Stimulated activated CD4-positive, alpha-beta T cell treated with anti-CD3 and anti-CD28 coated beads, Interleukin-15, amount 100 ng/mL, for 48 hours (primary cell): ENCODE data around the gene ARMH3.

Source experiments
- DNase-seq, 2 donors: peaks; one replicate each; pipeline ENCODE4 v3.0.0-alpha.2; 2020; ENCODE audit warnings: low read depth in 2 of 2

Gene ARMH3

DNA sequence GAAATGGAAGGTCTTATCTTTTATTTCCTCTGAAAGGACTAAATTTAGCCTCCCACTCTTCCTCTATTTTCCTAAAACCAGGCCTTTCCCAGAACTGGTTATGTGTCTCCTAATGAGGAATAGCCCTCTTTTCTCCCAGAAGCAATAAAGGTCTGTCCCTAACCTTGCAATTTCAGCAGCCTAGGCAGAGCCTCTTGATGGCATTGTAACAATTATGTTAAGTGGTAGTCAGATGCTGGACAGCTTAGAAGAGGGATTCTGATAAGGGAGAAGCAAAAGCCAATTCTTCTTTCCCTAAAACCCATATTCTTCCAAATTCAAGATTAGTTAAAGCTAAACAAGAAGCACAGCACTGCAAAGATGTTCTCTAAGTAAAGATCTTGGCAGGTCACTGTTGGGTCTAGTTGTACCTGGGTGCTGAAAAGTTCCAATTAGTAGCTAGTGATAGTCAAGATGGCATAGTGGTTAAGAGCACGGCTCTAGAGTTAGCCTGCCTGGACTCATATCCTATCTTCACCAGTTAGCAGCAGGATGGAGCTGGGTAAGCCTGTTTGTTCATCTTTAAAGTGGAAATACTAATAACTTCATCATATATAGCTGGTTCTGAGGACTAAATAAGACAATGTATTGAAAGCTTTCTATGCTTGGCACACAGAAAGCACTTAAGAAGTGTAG lies 198.0 kb downstream of the ARMH3 start:
- DNase-seq = no peak

DNA sequence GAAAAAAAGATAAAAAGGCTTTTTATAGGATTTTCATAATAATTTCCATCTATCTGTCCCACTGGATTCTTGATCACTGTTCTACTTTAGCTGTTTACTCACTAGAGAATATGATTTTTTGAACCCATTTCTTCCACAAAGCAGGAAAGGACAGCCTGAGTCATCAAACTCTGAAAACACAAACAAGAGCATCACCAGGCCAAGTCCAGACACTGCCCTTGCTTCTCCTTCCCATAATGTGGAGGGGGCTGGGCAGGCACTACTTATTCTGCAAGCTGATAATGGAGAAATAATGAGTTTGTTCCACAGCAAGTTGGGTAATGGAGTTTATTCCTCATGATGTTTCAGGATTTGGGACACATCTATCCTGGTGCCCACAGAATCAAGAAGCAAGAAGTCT lies 199.3 kb downstream of the ARMH3 start:
- DNase-seq = no peak

DNA sequence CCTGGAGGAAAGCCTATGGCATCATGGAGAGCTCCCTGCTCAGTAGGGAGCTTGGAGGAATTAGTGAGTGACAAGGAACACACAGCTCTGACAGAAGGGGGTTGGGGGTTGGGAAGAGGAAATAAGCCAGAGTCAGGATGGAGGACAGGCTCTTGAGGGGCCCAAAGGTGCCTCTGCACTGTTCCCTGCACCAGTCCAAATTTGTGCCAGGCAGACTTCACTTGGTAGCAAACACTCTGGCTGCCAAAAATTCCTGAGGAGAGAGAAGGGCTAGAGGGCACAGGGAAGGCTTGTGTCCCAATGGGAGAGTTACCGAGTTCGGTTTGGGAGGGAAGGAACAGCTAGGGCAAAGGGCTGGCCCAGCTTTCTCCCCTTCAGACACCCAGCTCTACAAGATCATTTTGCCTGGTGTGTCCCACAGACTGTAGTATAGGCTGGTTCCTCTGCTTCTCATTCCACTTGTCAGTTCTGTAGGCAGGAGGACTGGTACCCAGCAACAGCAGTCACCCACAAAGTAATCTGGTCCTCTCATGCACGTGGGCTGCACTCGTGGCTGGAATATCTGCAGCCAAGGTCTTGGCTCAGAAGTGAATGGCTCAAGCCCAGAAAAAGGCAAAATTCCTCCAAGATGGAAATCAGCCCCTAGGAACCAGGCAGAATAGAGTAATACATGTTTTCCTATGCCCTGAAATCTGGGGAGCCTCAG lies 204.4 kb downstream of the ARMH3 start:
- no peak for DNase-seq

DNA sequence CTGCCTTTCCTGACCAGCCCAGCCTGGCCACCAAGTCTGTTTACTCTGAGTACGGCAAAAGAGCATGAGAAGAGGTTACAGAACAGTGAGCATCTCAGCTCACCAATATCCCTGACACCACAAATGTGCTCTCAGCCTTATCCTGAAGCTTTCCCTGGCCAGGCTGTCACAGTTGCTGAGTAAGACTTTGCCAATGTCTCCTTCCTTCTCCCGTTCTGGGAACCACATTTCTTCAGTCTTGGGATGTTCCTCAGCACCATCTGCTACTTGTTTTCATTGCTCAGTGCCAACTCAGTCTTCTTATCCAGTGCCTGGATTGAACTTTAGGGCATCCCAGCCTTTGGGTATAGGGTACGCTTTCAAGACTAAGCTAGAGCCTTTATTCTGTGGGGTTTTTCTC lies 205.2 kb downstream of the ARMH3 start:
- no peak for DNase-seq

DNA sequence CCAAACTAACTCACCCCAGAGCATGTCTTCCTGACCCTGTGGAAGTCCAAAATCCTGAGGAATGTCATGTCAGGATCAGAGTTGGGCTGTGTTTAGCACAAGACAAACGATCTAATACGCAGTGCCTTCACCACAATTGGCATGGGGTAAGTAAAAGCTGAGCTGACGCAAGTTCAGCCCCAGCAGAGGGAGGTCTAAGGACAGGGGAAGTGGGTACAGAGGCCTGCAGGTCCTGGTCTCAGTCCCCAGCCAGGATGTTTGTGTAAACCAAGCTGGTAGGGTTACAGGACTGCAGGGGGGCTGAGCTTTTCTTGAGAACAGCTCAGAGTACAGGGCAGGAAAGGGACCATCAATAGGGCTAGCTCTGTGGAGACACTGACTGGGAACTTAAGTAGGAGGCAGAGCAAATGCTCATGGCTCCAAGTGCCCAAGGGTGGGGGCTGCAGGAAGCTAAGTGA lies 207.1 kb downstream of the ARMH3 start:
- DNase-seq = no peak

DNA sequence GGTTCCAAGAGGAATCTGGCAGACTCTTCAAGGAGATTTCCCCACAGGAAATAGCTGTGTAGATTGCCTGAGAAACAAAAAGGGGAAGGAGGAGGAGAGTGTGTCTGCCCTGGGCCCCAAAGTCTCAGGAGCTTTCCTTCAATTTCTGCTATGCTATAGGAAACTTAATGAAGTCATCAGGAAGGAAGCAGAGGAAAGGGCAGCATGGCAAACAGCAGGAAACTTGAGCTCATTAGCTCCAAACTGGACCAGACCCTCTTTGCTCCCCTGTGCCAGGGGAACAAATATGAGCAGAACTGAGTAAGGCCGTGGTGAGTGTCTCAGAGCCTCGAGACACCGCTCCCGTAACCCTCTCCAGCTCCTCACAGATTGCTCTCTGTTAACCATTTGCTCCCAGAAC lies 207.6 kb downstream of the ARMH3 start:
- no peak for DNase-seq

DNA sequence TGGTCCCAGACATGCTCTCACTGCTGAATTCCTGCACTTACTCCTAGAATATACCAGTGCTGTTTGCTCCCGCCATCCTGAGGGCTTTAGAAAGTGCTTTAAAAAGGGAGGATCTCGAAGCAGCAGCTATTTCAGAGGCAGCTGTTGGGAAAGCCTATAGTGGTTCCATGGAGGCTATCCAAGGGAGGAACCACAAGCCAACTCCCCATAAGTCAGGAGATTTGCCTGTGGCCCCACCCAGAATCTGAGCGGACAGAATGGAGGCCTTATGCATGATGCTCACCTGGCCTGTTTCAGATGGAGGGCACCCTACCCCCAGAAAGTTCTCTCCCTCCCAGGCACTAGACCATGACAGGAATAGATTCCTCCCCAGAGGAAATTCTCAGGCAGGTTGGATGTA lies 210.1 kb downstream of the ARMH3 start:
- no peak for DNase-seq

DNA sequence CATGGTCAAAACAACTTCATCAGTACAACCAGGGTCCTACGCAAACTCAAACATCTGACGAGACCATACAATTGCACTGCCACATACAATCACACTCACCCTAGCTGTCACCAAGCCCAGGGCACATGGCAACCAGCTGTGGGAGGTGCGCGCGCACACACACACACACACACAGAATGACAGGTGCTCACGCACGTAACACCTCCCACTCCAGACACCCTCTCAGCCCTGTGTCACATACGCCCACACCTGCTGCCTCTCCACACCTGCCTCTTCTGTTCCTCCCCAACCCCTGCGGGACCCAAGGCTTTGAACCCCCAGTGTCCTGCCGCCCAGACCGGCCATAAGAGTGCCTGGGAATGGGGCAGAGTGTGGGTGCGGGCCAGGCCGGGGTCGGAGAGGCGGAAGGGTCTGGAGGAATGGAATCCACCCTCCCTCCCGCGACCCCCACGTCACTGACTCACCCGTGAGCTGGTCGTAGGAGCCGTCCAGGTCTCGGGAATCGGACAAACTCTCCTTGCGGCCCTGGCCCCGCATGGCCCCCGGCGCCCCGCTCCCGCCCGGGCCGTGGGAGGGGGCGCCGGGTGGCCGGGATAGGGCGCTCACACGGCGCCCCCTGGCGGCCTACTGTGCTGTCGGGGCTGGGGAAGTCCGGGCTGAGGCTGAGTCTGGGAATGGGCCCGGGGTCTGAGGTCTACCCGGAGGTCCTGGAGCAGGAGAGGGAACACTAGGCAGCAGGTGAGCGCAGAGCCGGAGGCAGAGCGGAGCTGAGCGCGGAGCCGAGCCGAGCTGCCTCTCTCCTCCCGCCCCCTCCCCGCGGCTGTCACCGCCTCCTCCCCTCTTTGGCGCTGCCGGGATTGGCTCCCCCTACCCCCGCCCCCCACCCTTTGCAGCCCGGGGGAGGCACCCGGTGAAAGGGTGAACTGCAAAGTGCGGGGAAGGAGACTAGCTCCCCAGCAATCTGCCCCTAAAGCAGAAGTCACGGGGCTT lies 212.6 kb downstream of the ARMH3 start, which contains the start of gene KCNIP2:
Gene KCNIP2 (minus strand): TSS at position 769 of the 990 bp plus-strand sequence. CDS start 232 bp downstream, at position 537.
- no peak for DNase-seq

DNA sequence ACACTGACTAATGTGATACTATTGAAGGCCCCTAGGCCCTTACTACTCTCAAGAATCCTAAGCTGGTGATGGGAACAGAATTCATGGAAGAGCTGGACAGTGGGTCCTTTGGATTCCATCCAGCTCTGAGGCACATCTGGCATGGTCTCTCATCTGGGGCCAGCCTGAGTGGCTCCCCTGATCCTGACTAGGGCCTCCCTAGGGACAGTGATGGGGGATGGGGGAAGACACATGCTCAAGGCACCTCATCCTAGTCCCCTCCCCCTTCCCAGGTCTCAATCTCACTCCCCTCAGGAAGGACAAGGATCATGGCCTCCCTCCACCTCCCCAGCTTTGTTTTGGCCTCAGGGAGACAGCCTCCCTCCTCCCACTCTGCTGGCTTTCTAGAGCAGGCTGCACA lies 214.1 kb downstream of the ARMH3 start:
- DNase-seq = no peak

DNA sequence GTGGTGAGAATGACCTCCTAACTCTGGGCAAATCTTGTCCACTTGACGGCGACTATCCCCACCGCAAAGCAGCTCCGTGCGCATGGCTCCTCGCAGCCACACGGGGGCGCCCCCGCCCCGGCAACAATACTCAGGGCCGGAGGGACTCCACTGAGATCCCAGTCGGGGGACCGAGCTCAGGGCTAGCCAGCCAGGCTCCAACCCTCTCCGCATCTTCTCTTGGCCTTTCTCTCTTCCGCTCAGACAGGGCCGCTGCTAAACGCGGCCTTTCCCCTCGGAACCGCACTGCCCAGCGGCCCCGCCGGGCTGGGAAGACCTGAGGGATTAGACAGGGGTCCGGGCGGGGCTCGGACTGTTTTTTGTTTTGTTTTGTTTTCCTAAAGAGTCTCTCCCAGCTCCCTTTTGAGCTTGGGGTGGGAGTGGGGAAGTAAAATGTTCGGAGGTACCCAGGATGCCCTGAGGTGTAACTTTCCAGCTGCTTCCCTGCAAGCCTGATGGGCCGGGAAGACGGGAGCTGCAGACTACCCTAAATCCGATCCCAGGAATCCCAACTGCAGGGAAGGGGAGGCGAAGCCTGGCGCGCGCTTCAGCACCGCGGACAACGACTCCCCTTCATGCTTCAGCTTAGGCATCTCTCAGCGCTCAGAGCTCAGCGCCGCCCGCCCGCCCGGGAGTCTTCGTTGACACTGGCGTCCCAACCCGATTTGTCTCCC lies 215.1 kb downstream of the ARMH3 start:
- peak in 1 of 2 donors; percentile 75 for DNase-seq

DNA sequence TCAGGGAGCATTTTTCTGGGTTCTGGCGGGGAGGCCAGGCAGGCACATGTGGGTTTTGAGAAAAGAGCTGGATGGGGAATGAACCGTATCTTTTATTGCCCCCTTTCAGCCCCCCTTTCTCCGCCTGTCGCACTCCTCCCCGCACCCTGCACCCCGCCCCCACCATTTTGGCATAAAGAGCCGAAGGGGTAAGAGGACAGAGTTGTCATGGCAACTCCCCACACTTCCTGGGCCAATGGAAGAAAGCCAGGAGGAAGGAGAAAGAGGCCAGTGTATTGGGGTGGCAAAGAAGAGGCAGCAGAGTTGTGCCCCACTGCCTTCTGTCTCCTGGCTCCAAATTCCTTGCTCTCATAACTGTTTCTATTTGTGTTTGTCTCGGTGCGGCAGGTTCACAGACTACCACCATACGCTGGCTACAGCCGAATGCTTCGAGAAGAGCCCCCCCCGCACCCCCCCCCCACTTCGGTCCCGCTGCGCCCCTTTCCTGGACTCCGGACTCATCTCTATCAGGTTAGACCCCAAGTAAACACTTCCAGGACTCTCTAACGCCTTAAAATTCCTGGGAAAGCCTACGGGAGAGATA lies 215.8 kb downstream of the ARMH3 start:
- DNase-seq = no peak

DNA sequence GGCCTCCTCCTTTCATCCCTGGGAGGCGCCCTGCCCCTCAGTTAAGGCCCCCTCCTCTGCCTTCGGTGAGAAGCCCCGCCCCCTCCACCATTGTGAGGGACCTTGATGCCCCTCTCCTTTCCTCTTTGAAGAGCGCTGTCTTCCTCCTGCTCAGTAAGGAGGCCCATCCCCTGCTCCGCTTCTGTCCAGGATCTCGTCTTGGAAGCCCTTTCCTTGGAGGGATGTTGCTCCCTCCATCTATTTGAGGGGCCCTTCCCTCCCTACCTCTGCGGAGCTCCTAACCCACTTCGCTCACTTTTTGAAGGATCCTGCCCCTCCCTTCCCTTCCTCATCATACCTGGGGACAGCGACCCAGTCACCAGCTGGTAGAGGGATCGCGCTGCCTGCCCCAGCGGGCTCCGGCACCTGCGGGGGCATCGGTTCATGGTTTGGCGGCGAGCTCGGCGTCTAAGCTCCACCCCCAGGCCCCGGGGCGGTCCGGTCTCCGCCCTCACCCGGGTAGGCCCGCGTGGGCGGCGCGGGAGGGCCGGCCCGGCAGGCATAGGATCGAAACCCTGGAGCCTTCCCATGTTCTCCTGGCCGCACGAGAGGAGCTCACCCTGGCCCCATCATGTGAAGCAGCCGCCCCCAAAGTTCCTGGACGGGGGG lies 216.4 kb downstream of the ARMH3 start:
- no peak for DNase-seq

DNA sequence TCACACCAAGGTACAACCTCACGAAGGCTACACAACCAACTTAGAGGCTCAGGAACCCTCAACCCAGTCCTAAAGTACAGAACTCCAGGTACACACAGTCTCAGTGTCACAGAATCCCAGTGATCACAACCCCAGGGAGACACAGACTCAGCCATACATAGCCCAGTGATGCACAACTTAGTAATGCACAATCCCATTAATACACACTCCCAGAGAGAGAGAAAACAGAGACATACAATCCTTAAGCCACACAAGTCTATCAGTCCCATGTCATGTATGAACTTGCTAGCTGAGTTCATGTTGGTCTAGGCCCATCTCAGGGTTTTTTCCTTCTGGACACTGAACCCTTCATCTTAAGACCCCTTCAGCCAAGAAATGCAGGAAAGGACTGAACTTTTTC lies 217.0 kb downstream of the ARMH3 start:
- DNase-seq = no peak

DNA sequence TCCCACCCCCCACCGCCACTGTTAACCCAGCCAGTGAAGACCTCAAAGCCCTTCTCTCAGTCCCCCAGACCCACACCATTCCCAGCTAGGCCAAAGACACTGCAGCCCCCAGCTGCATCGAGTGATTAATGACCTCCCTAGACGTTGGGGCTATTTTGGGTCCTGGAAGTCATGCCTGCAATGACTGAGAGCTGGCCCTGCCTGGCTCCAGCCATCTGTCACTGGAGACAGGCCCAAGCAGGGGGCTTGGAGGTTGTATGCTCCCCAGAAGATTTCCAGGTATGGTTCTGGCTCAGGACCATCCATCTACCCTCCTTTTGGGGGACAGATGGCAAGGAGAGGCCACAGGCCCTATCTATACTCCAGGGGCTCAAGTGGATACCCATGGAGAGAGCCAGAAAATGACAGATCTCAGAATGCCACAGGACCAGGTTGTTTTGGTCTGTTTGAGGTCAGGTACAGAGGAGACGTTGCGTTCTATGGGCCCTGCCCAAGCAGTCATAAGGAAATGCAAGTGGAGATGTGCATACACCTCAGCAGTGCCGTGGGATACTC lies 217.5 kb downstream of the ARMH3 start:
- DNase-seq = no peak

DNA sequence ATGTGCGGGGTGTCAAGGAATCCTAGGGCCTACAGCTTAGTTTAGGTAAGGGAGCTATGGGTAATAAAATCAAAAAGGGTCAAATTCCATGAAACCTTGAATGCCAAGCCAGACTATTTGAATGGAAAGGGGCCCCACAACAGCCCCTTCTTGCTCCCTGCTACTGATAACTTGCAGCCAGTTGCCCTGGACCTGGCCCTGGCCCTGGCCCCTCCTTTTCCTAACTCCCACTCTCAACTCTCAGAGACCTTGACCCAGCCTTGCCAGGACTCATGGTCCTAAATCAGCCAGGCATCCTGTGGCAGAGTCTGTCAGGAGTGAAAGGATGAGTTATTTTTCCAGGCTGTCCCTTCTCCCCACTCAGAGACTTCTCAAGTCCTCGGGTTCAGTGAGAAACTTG lies 218.2 kb downstream of the ARMH3 start:
- DNase-seq = no peak

DNA sequence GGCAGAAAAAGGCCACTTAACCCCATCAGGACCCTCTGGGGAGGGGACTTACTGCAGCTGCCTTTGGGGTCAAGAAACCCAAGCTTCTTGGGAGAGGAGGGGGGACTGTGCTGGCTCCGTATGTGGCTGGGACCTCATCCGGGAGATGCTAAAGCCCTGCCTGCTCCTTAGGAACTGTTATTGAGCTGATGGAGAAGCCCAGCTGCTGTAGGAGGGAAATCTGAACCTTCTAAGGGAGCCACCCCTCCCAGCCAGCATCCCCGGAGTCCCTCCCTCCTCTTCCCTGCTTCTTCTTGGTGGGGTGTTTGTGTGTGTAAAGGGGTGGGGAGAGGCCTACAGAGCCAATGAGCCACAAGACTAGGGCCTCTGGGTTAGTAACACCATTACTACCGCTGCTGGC lies 220.6 kb downstream of the ARMH3 start:
- DNase-seq = no peak

DNA sequence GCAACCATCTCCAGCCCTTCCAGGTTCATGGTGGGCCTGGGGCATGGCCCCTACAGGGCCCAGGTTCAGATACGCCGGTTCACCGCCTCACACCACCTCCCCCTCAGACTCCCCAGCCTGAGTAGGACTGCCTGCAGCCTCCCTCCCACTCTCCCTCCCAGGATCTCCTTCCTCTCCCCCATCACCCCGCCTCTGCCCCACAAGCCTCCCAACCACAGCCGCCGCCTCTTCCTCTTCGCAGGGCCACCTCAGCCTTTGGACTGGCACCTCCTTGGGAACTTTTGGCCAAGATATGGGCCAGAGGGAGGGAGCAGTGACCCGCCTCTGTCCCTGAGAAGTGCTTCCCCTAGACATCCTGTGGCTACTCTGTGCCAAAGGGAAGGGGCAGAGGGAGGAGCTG lies 221.6 kb downstream of the ARMH3 start:
- DNase-seq = no peak

DNA sequence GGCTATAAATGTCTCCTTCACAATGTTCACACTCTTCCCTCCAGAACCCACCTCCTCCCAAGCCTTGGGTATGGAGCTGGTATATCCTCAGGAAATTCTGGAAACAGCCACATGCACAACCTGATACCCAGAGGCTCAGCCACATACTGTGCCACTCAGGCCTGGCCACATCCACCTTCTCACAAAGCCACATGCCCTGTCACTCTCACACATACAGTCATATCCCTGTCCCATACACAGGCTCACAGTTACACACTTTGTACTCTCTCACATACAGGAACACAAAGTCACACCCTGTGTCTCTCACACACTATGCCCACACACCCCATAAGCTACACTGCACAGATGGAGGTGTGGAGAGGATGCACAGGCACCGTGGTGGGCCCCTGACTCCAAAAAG lies 222.5 kb downstream of the ARMH3 start:
- no peak for DNase-seq

DNA sequence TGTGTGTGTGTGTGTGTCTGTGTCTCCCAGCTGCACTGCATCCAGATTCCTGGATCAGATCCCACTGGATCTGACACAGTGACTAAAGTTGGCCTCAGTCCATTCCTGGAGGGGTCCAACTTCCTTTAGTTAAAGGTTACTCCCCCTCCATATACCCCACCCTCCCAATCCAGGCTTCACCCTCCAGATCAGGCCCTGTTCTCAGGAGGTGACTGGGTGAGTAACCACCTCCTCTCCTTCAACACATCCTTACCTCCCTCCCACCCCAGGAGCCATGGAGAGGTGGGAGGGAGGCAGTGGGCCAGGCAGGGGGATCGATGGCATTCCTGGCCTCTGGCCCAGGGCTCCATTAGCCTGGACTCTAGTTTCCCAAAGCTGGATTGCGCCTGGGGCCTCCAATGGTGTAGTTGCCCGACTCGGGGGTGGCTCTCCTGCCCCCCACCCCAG lies 223.6 kb downstream of the ARMH3 start:
- DNase-seq = no peak

DNA sequence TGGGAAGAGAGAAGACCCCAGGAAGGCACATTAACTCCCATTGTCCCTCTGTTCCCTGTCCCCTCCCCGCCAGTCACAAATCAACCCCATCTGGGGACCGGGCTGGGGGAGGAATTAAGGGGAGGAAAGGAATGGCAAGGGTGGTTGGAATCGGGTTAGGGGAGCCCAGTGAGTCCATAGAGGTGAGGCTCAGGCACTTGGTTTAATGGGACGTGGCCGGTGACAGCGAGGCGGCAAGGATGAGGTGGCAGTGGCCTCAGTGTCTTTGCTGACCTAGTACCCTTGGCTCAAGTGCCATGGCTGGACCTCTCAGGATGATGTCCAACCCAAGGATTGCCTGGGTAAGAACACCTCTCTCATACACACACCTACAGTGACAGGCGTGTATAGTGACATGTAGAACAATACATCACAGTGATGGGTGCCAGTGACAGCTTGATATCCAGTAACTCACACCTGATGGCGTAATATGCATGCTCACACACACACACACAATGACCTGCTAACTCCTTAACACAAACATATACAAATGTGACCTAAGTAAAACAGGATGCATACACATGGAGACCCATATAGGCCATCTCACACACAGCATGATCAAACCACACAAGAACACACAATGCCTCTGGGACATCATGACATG lies 224.7 kb downstream of the ARMH3 start:
- DNase-seq = no peak
